H1 (cell line): Measurements from ENCODE around the gene CCNY. TPM values are rescaled to one million over a fixed set of nuclear protein-coding genes. Genes with fewer than 3 reads are reported as not detected.

ENCODE experiments used
- CTCF ChIA-PET: fragments of 300-600 bp; sonication (Branson Sonifier 250); formaldehyde crosslinking; loops from one replicate; lab custom pipeline; 2021; ENCODE audit not compliant: partially characterized antibody; lab: Charles Lee
- POLR2A ChIA-PET: fragments of 300-600 bp; sonication (Branson Sonifier 250); formaldehyde crosslinking; loops from one replicate; lab custom pipeline; 2021; ENCODE audit warnings: inconsistent platforms; ENCODE audit not compliant: partially characterized antibody; lab: Charles Lee
- DNase-seq, 2 experiments: peaks; one replicate each; pipeline versions ENCODE4 v3.0.0 to v3.0.0-alpha.2; 2010 to 2022; ENCODE audit warnings: low spot score in 2 of 2, low read depth in 1 of 2, mixed read lengths in 1 of 2
- FAIRE-seq: peaks from 2 replicates; lab custom pipeline; 2011; peaks lifted over from hg19 to GRCh38; lab: Jason Lieb, UNC
- H2AFZ ChIP-seq: 2 replicates; pipeline ENCODE4 v1.8.1; 2012; ENCODE audit warnings: low read length, inconsistent platforms
- H2AK5ac ChIP-seq: 2 replicates; pipeline ENCODE4 v1.6.1; 2013; ENCODE audit warnings: low read depth, low read length
- H2BK120ac ChIP-seq: replicated peaks from 2 replicates; pipeline ENCODE3; 2013; ENCODE audit warnings: low read depth, low read length, inconsistent platforms
- H2BK12ac ChIP-seq: 2 replicates; pipeline ENCODE4 v1.6.1; 2013; ENCODE audit warnings: low read depth, low read length
- H2BK15ac ChIP-seq: 2 replicates; pipeline ENCODE4 v1.6.1; 2013; ENCODE audit warnings: low read length
- H2BK20ac ChIP-seq: 2 replicates; pipeline ENCODE4 v1.6.1; 2013; ENCODE audit warnings: low read length
- H2BK5ac ChIP-seq: 2 replicates; pipeline ENCODE4 v1.6.1; 2013; ENCODE audit warnings: low read depth, low read length
- H3K14ac ChIP-seq: 2 replicates; pipeline ENCODE4 v1.6.1; 2013; ENCODE audit warnings: inconsistent platforms; ENCODE audit not compliant: insufficient read length
- H3K18ac ChIP-seq: 2 replicates; pipeline ENCODE4 v1.6.1; 2013; ENCODE audit warnings: low read length; ENCODE audit errors: extremely low read depth
- H3K23ac ChIP-seq: 2 replicates; pipeline ENCODE4 v1.6.1; 2013; ENCODE audit warnings: inconsistent platforms; ENCODE audit not compliant: insufficient read length
- H3K23me2 ChIP-seq: 2 replicates; pipeline ENCODE4 v1.6.1; 2013; ENCODE audit warnings: low read depth, low read length
- H3K27ac ChIP-seq: 2 replicates; pipeline ENCODE4 v1.6.1; 2011; ENCODE audit warnings: low read depth, low read length, inconsistent platforms
- H3K27me3 ChIP-seq, 4 experiments: replicated peaks in 1 of 4; 1 replicate in 1 of 4; 2 replicates in 3 of 4; pipeline versions ENCODE4 v1.6.1 to v1.8.1; 2011 to 2013; ENCODE audit warnings: low read length in 3 of 4, mild to moderate bottlenecking in 3 of 4, inconsistent platforms in 2 of 4, mixed read lengths in 2 of 4, moderate library complexity in 1 of 4; ENCODE audit not compliant: control insufficient read depth in 3 of 4, insufficient read depth in 3 of 4; ENCODE audit errors: extremely low read depth in 1 of 4
- H3K36me3 ChIP-seq, 4 experiments: 2 replicates each; pipeline versions ENCODE4 v1.6.1 to v1.8.1; 2011 to 2013; ENCODE audit warnings: mild to moderate bottlenecking in 4 of 4, low read length in 3 of 4, moderate library complexity in 2 of 4, control low read depth in 1 of 4, inconsistent platforms in 1 of 4; ENCODE audit not compliant: insufficient read depth in 4 of 4, control insufficient read depth in 2 of 4
- H3K4ac ChIP-seq: replicated peaks from 2 replicates; pipeline ENCODE3; 2013; ENCODE audit warnings: low read length, low read depth, mixed read lengths, inconsistent platforms; ENCODE audit not compliant: insufficient read length
- H3K4me1 ChIP-seq, 4 experiments: replicated peaks in 1 of 4; 1 replicate in 1 of 4; 2 replicates in 3 of 4; pipeline versions ENCODE4 v1.6.1 to v1.8.1; 2011 to 2013; ENCODE audit warnings: low read length in 3 of 4, inconsistent platforms in 2 of 4, mixed read lengths in 1 of 4; ENCODE audit not compliant: insufficient read depth in 4 of 4, control insufficient read depth in 3 of 4
- H3K4me2 ChIP-seq, 2 experiments: 2 replicates each; pipeline versions ENCODE4 v1.6.1 to v1.8.1; 2011 to 2013; ENCODE audit warnings: low read depth in 2 of 2, low read length in 2 of 2, control low read depth in 1 of 2, inconsistent platforms in 1 of 2, mild to moderate bottlenecking in 1 of 2; ENCODE audit not compliant: insufficient read depth in 1 of 2
- H3K4me3 ChIP-seq, 4 experiments: fragments of 200-600, 300-600 bp in 1 of 4; sonication (generic), shearing (Covaris generic), sonication (Bioruptor Twin) in 1 of 4; 2 replicates each; pipeline versions ENCODE4 v1.5.1 to v1.8.1; 2011 to 2016; ENCODE audit warnings: low read length in 4 of 4, low read depth in 3 of 4, control low read depth in 2 of 4, inconsistent platforms in 2 of 4, mild to moderate bottlenecking in 2 of 4, mixed read lengths in 1 of 4, moderate library complexity in 1 of 4; ENCODE audit not compliant: insufficient read depth in 2 of 4; ENCODE audit errors: extremely low read depth in 1 of 4
- H3K56ac ChIP-seq: replicated peaks from 2 replicates; pipeline ENCODE3; 2013; ENCODE audit warnings: low read depth, mild to moderate bottlenecking, mixed read lengths, low read length, inconsistent platforms; ENCODE audit not compliant: insufficient read length
- H3K79me1 ChIP-seq: 2 replicates; pipeline ENCODE4 v1.6.1; 2013; ENCODE audit warnings: low read depth, low read length, control low read depth
- H3K79me2 ChIP-seq, 2 experiments: 2 replicates each; pipeline versions ENCODE4 v1.6.1 to v1.8.1; 2012 to 2013; ENCODE audit warnings: low read length in 2 of 2, mild to moderate bottlenecking in 2 of 2, inconsistent platforms in 1 of 2; ENCODE audit not compliant: insufficient read depth in 2 of 2, control insufficient read depth in 1 of 2
- H3K9ac ChIP-seq, 4 experiments: replicated peaks in 1 of 4; 1 replicate in 1 of 4; 2 replicates in 3 of 4; pipeline versions ENCODE4 v1.6.1 to v1.8.1; 2011 to 2013; ENCODE audit warnings: low read depth in 3 of 4, low read length in 3 of 4, control low read depth in 2 of 4, mild to moderate bottlenecking in 2 of 4, moderate library complexity in 2 of 4, inconsistent platforms in 1 of 4; ENCODE audit errors: extremely low read depth in 1 of 4
- H3K9me3 ChIP-seq, 2 experiments: 2 replicates each; pipeline versions ENCODE4 v1.6.1 to v1.8.1; 2012 to 2013; ENCODE audit warnings: mild to moderate bottlenecking in 2 of 2, moderate library complexity in 2 of 2, control low read depth in 1 of 2, inconsistent platforms in 1 of 2, low read depth in 1 of 2, low read length in 1 of 2, mixed read lengths in 1 of 2; ENCODE audit not compliant: insufficient read depth in 2 of 2
- H4K20me1 ChIP-seq, 2 experiments: replicated peaks in 1 of 2; 2 replicates each; pipeline versions ENCODE3 to v1.8.1; 2011 to 2013; ENCODE audit warnings: inconsistent platforms in 2 of 2, low read length in 2 of 2, mild to moderate bottlenecking in 1 of 2; ENCODE audit not compliant: insufficient read depth in 2 of 2, control insufficient read depth in 1 of 2
- H4K5ac ChIP-seq: 2 replicates; pipeline ENCODE4 v1.6.1; 2013; ENCODE audit warnings: low read length, low read depth, mixed read lengths, inconsistent platforms; ENCODE audit not compliant: insufficient read length
- H4K8ac ChIP-seq: 2 replicates; pipeline ENCODE4 v1.8.0; 2013; ENCODE audit warnings: mild to moderate bottlenecking, moderate library complexity, low read length, inconsistent platforms; ENCODE audit not compliant: insufficient read depth; ENCODE audit errors: extremely low read depth
- H4K91ac ChIP-seq: replicated peaks from 2 replicates; pipeline ENCODE3; 2013; ENCODE audit warnings: low read length, mixed read lengths, inconsistent platforms; ENCODE audit not compliant: insufficient read length
- BCL11A ChIP-seq, 2 experiments: IDR thresholded peaks; one replicate each; pipeline ENCODE4 v1.6.1; 2011; ENCODE audit warnings: low read depth in 2 of 2, low read length in 2 of 2, mild to moderate bottlenecking in 2 of 2
- CBX5 ChIP-seq: fragments of 300-800, 300-1000 bp; sonication (generic); IDR thresholded peaks from 2 replicates; pipeline ENCODE4 v1.7.1; 2016; ENCODE audit warnings: antibody characterized with exemption, low read length, low read depth
- NANOG ChIP-seq: IDR thresholded peaks from 2 replicates; pipeline ENCODE4 v1.6.1; 2011; ENCODE audit warnings: low read length, low read depth, mild to moderate bottlenecking, inconsistent platforms; ENCODE audit not compliant: insufficient read depth, poor library complexity, severe bottlenecking
- SIX5 ChIP-seq: IDR thresholded peaks from 2 replicates; pipeline ENCODE4 v1.6.1; 2011; ENCODE audit warnings: mild to moderate bottlenecking, low read depth, low read length
- SRF ChIP-seq: IDR thresholded peaks from 2 replicates; pipeline ENCODE4 v1.6.1; 2011; ENCODE audit warnings: mild to moderate bottlenecking, low read depth, low read length, moderate library complexity
- TAF1 ChIP-seq: IDR thresholded peaks from 2 replicates; pipeline ENCODE4 v1.6.1; 2011; ENCODE audit warnings: mild to moderate bottlenecking, low read depth, low read length
- WGBS, 2 experiments: shearing (Covaris generic) in 1 of 2; methylation state at CpG; one replicate each; pipeline versions ENCODE4 v1.1.6 to v1.1.7; 2013 to 2015; ENCODE audit warnings: low lambda C conversion rate in 2 of 2, mixed read lengths in 2 of 2, inconsistent platforms in 1 of 2, low coverage in 1 of 2, missing lambda C conversion rate in 1 of 2; ENCODE audit not compliant: insufficient replicate concordance in 2 of 2, insufficient coverage in 1 of 2, insufficient read length in 1 of 2; ENCODE audit errors: extremely low coverage in 1 of 2, missing lambda C conversion rate in 1 of 2; 5-methylcytosine and 5-hydroxymethylcytosine counted together
- polyA plus RNA-seq, 7 experiments: library from polyadenylated mRNA; depleted of rRNA in 3 of 7; stranded (reverse) in 5 of 7; unstranded in 2 of 7; fragments of >200 nt in 5 of 7; fragments of 200-250 nt in 2 of 7; gene quantifications; 1 replicate in 5 of 7; 2 replicates in 1 of 7; 4 replicates in 1 of 7; pipeline versions ENCODE4 v1.2.1 to v1.2.3, GENCODE V29; 2011 to 2013; ENCODE audit warnings: missing spikeins in 2 of 7, mixed read lengths in 2 of 7
- total RNA-seq: library from RNA; stranded (reverse); fragmentation: NEBNext Ultra II Directional; extraction: Animal tissue kit (Norgen Biotek cat#: 25700); gene quantifications from 2 replicates; pipeline ENCODE4 v1.2.1, GENCODE V29; 2021

The CCNY gene
- total and polyA plus RNA-seq, 2 of the 8 experiments (the other 6 are each of a cell fraction or from before 2014, with no cell fraction given) = 25.3 to 68.2 TPM

DNA sequence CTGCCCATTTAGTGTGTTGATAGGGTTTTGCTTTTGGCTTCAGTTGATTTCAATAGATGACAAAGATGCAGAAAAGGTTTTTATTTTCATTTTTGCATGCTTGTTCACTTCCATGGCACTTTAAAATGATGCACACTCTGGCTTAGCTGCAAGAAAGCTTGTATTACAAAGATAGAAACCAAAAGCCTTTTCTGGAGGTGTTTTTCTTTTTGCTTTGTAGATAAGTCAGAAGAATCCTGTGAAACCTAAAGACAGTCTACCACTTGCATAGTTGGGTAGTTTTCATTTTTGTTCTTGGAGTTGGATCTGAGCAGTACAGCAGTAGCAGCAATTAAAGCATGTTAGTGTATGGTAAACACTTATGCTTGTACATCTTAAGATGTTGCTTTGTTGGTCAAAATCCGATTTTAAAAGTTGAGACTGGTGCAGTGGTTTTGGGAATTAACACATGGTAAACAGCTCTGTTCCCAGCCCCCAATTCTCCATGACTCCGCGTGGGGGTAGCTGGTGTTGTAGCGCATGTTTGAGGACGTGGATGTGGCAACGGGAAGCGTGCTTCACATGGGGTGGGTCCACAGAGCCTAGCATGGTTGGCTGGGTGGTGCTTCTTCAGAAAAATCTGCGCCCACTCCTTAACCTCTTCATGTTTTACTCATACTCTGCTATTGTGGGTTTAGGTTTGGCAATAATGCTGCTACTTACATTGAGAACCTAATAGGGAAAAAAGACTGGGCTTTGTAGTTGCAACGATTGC is 19.8 kb downstream of the CCNY start:
- no peak overlapping the region for H3K27ac ChIP-seq
- peaks cover 2 to 13% of the 10 kb centered on the region in 2 experiments for H4K20me1 ChIP-seq
- H4K91ac ChIP-seq = no peak overlapping the region
- no peak overlapping the region for H2BK120ac ChIP-seq
- H3K9me3 ChIP-seq = no peaks in the 10 kb centered on the region
- H2BK5ac ChIP-seq = no peak overlapping the region
- no peak for TF ChIP-seq NANOG
- TF ChIP-seq CBX5 = no peak
- no peak for TF ChIP-seq SRF
- TF ChIP-seq TAF1 = no peak
- no peak for TF ChIP-seq SIX5
- no peak for TF ChIP-seq BCL11A (IDR thresholded peaks at IDR 0.05; ENCODE audit: low read depth in 2 of 2, low read length in 2 of 2)
- no peak overlapping the region for H3K4ac ChIP-seq
- no peak overlapping the region for H2BK20ac ChIP-seq
- H3K18ac ChIP-seq = no peak overlapping the region
- H3K79me2 ChIP-seq = peaks cover 13 to 93% of the 10 kb centered on the region in 2 experiments; a peak in 3 of 4 replicates
- H3K4me2 ChIP-seq = no peak overlapping the region
- POLR2A ChIA-PET = interaction anchor here (1.3 kb wide), 1 partner anchor 10 kb away, joined by 3 read pairs; no protein-coding TSS in a partner anchor
- FAIRE-seq = no peak
- H3K14ac ChIP-seq = no peak overlapping the region
- H3K23me2 ChIP-seq = no peaks in the 10 kb centered on the region
- DNase-seq = no peak
- H3K27me3 ChIP-seq = no peaks in the 10 kb centered on the region
- no peak overlapping the region for H2AK5ac ChIP-seq
- CTCF ChIA-PET = no interaction called here
- no peak overlapping the region for H3K23ac ChIP-seq
- H3K4me3 ChIP-seq = no peak overlapping the region
- peaks cover 17% of the 10 kb centered on the region for H3K79me1 ChIP-seq
- H3K4me1 ChIP-seq = no peaks in the 10 kb centered on the region
- H3K36me3 ChIP-seq = no peaks in the 10 kb centered on the region
- no peak overlapping the region for H4K8ac ChIP-seq
- H3K56ac ChIP-seq = no peak overlapping the region
- WGBS, 2 experiments = 85% methylated on average over 9 of the region's 9 CpGs; no CpG with 5 or more reads in 1 of the 2 experiments
- no peak overlapping the region for H3K9ac ChIP-seq
- H2AFZ ChIP-seq = no peak overlapping the region
- no peak overlapping the region for H2BK15ac ChIP-seq
- H4K5ac ChIP-seq = no peak overlapping the region
- H2BK12ac ChIP-seq = no peak overlapping the region
